Activated T-cell treated with anti-CD3 and anti-CD28 coated beads, Interleukin-2, amount 50 U/mL, for 72 hours (primary cell): ENCODE measurements around the gene RPRD1B. TPM values are rescaled to one million over a fixed set of nuclear protein-coding genes. Genes with fewer than 3 reads are reported as not detected.
"Not testable (repeated sequence)": the region's sequence is repeated elsewhere in the genome, so short reads cannot be mapped to it uniquely, and the experiment has no call there.

Experiments
- ATAC-seq, 2 donors: fragments of 150-1000 bp; cut with Tn5 transposase; replicated peaks in 1 of 2; 2 replicates each; pipeline ENCODE4 v1.10.0; 2021; ENCODE audit warnings: moderate library complexity in 2 of 2, mild to moderate bottlenecking in 1 of 2
- DNase-seq, 2 donors: peaks; one replicate each; pipeline ENCODE4 v3.0.0; 2021 to 2022; ENCODE audit warnings: mixed read lengths in 1 of 2
- H3K27ac Mint-ChIP-seq: one replicate; pipeline ENCODE4 v1.8.0; 2022; ENCODE audit warnings: mild to moderate bottlenecking, moderate library complexity, mixed read lengths
- H3K27me3 Mint-ChIP-seq: one replicate; pipeline ENCODE4 v1.8.0; 2022; ENCODE audit warnings: low read depth, mixed read lengths
- H3K36me3 Mint-ChIP-seq, 2 donors: one replicate each; pipeline ENCODE4 v1.8.0; 2022; ENCODE audit warnings: mixed read lengths in 2 of 2, mild to moderate bottlenecking in 1 of 2; ENCODE audit not compliant: insufficient read depth in 2 of 2
- H3K4me1 Mint-ChIP-seq: one replicate; pipeline ENCODE4 v1.8.0; 2022; ENCODE audit warnings: low read depth, mixed read lengths
- H3K4me3 Mint-ChIP-seq, 2 donors: one replicate each; pipeline ENCODE4 v1.8.0; 2022; ENCODE audit warnings: mild to moderate bottlenecking in 2 of 2, mixed read lengths in 2 of 2, moderate library complexity in 2 of 2
- H3K9me3 Mint-ChIP-seq, 2 donors: one replicate each; pipeline ENCODE4 v1.8.0; 2022; ENCODE audit warnings: mixed read lengths in 2 of 2
- total RNA-seq, 2 donors: library from RNA; stranded (reverse); gene quantifications; one replicate each; pipeline ENCODE4 v1.2.3, GENCODE V29; 2022

Gene RPRD1B
- total RNA-seq, 2 donors from 2014 or later = 33.3 to 52.3 TPM

- no peak for ATAC-seq
- no peak for DNase-seq
- Mint-ChIP-seq H3K9me3 (no peaks in the 10 kb centered on the region), H3K4me3 (no peak overlapping the region), H3K27ac (peak overlapping the region; percentile 64), H3K27me3 (no peaks in the 10 kb centered on the region), H3K4me1 (peaks cover 37% of the 10 kb centered on the region), H3K36me3 (peaks cover 0 to 10% of the 10 kb centered on the region in 2 donors)
Measured at GRCh38 chr20:38092260-38092857, 58.8 kb downstream of the RPRD1B start.

GRCh38 chr20:38092915-38093314 lies 59.4 kb downstream of the RPRD1B start:
- Mint-ChIP-seq H3K36me3 (peaks cover 0 to 8% of the 10 kb centered on the region in 2 donors), H3K4me3 (no peak overlapping the region), H3K27me3 (no peaks in the 10 kb centered on the region), H3K27ac (no peak overlapping the region), H3K4me1 (peaks cover 37% of the 10 kb centered on the region), H3K9me3 (no peaks in the 10 kb centered on the region)
- DNase-seq (no peak), ATAC-seq (no peak)

- peaks cover 37% of the 10 kb centered on the region for H3K4me1 Mint-ChIP-seq
- H3K36me3 Mint-ChIP-seq = peaks cover 0 to 8% of the 10 kb centered on the region in 2 donors
- ATAC-seq (peak in 1 of 2 donors; percentile 5), DNase-seq (no peak)
- no peaks in the 10 kb centered on the region for H3K27me3 Mint-ChIP-seq
- H3K4me3 Mint-ChIP-seq = no peak overlapping the region
- H3K27ac Mint-ChIP-seq = no peak overlapping the region
- H3K9me3 Mint-ChIP-seq = no peaks in the 10 kb centered on the region
Measured at GRCh38 chr20:38093641-38094077, 60.1 kb downstream of the RPRD1B start.

GRCh38 chr20:38094373-38094891 lies 60.9 kb downstream of the RPRD1B start:
- Mint-ChIP-seq H3K27ac (peak overlapping the region; percentile 94), H3K4me3 (peak overlapping the region in 1 of 2 donors; percentile 56), H3K27me3 (no peaks in the 10 kb centered on the region), H3K36me3 (peaks cover 0 to 8% of the 10 kb centered on the region in 2 donors), H3K9me3 (no peaks in the 10 kb centered on the region), H3K4me1 (peaks cover 37% of the 10 kb centered on the region)
- DNase-seq = peak; percentile 42 to 53
- peak; percentile 88 to 94 for ATAC-seq

GRCh38 chr20:38095017-38095686 lies 61.6 kb downstream of the RPRD1B start:
- Mint-ChIP-seq H3K9me3 (peaks cover 0 to 4% of the 10 kb centered on the region in 2 donors), H3K36me3 (peaks cover 1 to 7% of the 10 kb centered on the region in 2 donors), H3K27ac (peak overlapping the region; percentile 94), H3K4me3 (no peak overlapping the region), H3K27me3 (no peaks in the 10 kb centered on the region), H3K4me1 (peaks cover 37% of the 10 kb centered on the region)
- DNase-seq (no peak), ATAC-seq (no peak)

GRCh38 chr20:38098952-38099351 lies 65.4 kb downstream of the RPRD1B start:
- Mint-ChIP-seq H3K9me3 (peaks cover 0 to 4% of the 10 kb centered on the region in 2 donors), H3K4me3 (no peak overlapping the region), H3K36me3 (peaks cover 4 to 12% of the 10 kb centered on the region in 2 donors), H3K27ac (no peak overlapping the region), H3K4me1 (peaks cover 18% of the 10 kb centered on the region), H3K27me3 (no peaks in the 10 kb centered on the region)
- ATAC-seq = no peak
- DNase-seq = no peak

- DNase-seq, H3K27ac Mint-ChIP-seq, H3K27me3 Mint-ChIP-seq, H3K9me3 Mint-ChIP-seq, ATAC-seq, H3K4me1 Mint-ChIP-seq, H3K4me3 Mint-ChIP-seq: not testable (repeated sequence)
- H3K36me3 Mint-ChIP-seq = peaks cover 4 to 10% of the 10 kb centered on the region in 2 donors
Measured at GRCh38 chr20:38102206-38102605, 68.7 kb downstream of the RPRD1B start.

- Mint-ChIP-seq H3K4me3 (no peak overlapping the region), H3K27ac (no peak overlapping the region), H3K4me1 (no peaks in the 10 kb centered on the region), H3K27me3 (no peaks in the 10 kb centered on the region), H3K9me3 (peaks cover 0 to 4% of the 10 kb centered on the region in 2 donors), H3K36me3 (peaks cover 4 to 10% of the 10 kb centered on the region in 2 donors)
- no peak for DNase-seq
- no peak for ATAC-seq
Measured at GRCh38 chr20:38104285-38104684, 70.7 kb downstream of the RPRD1B start.

- ATAC-seq (no peak), DNase-seq (no peak)
- Mint-ChIP-seq H3K4me1 (no peaks in the 10 kb centered on the region), H3K36me3 (no peaks in the 10 kb centered on the region), H3K4me3 (no peak overlapping the region), H3K9me3 (no peaks in the 10 kb centered on the region), H3K27me3 (no peaks in the 10 kb centered on the region), H3K27ac (no peak overlapping the region)
Measured at GRCh38 chr20:38106461-38106860, 72.9 kb downstream of the RPRD1B start.

GRCh38 chr20:38107386-38107785 lies 73.8 kb downstream of the RPRD1B start:
- DNase-seq, ATAC-seq, H3K4me1 Mint-ChIP-seq, H3K9me3 Mint-ChIP-seq, H3K27me3 Mint-ChIP-seq, H3K36me3 Mint-ChIP-seq, H3K4me3 Mint-ChIP-seq, H3K27ac Mint-ChIP-seq: not testable (repeated sequence)

- not testable (repeated sequence) for H3K4me3 Mint-ChIP-seq, DNase-seq, ATAC-seq, H3K27me3 Mint-ChIP-seq, H3K9me3 Mint-ChIP-seq, H3K27ac Mint-ChIP-seq, H3K4me1 Mint-ChIP-seq, H3K36me3 Mint-ChIP-seq
Measured at GRCh38 chr20:38107916-38108315, 74.4 kb downstream of the RPRD1B start.

- DNase-seq = no peak
- Mint-ChIP-seq H3K4me1 (no peaks in the 10 kb centered on the region), H3K4me3 (no peak overlapping the region), H3K27ac (no peak overlapping the region), H3K9me3 (no peaks in the 10 kb centered on the region), H3K36me3 (no peaks in the 10 kb centered on the region), H3K27me3 (no peaks in the 10 kb centered on the region)
- ATAC-seq = no peak
Measured at GRCh38 chr20:38108438-38108985, 75.0 kb downstream of the RPRD1B start.

- Mint-ChIP-seq H3K36me3 (no peaks in the 10 kb centered on the region), H3K27ac (no peak overlapping the region), H3K27me3 (no peaks in the 10 kb centered on the region), H3K4me1 (no peaks in the 10 kb centered on the region), H3K9me3 (no peaks in the 10 kb centered on the region), H3K4me3 (no peak overlapping the region)
- ATAC-seq (no peak), DNase-seq (no peak)
Measured at GRCh38 chr20:38108986-38109541, 75.5 kb downstream of the RPRD1B start.
